Measurements from ENCODE around the gene PRKCB.

GRCh38 chr16:24007391-24007790, 171.6 kb downstream of the PRKCB start:
- TF ChIP-seq CTCF (IDR thresholded peaks at IDR 0.05; ENCODE audit: poor library complexity, severe bottlenecking) (no peak), EZH2 (IDR thresholded peaks at IDR 0.05; ENCODE audit: borderline replicate concordance, insufficient read depth, low read length, poor library complexity, severe bottlenecking) (no peak), POLR2AphosphoS5 (IDR thresholded peaks at IDR 0.05) (no peak), RAD21 (conservative IDR thresholded peaks at IDR 0.05) (no peak), REST (IDR thresholded peaks at IDR 0.05; ENCODE audit: borderline replicate concordance) (no peak), TAF1 (IDR thresholded peaks at IDR 0.05; ENCODE audit: low read depth) (no peak), MXI1 (conservative IDR thresholded peaks at IDR 0.05; ENCODE audit: poor library complexity, severe bottlenecking) (no peak), EP300 (conservative IDR thresholded peaks at IDR 0.05; ENCODE audit: poor library complexity, severe bottlenecking) (no peak), SMC3 (conservative IDR thresholded peaks at IDR 0.05; ENCODE audit: poor library complexity) (no peak)

Data from neural cell (in vitro differentiated cells).